ENCODE measurements around the gene ATP12A. TPM values are rescaled to one million over a fixed set of nuclear protein-coding genes. Genes with fewer than 3 reads are reported as not detected.

The ATP12A gene
- total and polyA plus RNA-seq, 2 of the 8 experiments (the other 6 are each of a cell fraction or from before 2014, with no cell fraction given), result 0.80 to 1.3 TPM

DNA sequence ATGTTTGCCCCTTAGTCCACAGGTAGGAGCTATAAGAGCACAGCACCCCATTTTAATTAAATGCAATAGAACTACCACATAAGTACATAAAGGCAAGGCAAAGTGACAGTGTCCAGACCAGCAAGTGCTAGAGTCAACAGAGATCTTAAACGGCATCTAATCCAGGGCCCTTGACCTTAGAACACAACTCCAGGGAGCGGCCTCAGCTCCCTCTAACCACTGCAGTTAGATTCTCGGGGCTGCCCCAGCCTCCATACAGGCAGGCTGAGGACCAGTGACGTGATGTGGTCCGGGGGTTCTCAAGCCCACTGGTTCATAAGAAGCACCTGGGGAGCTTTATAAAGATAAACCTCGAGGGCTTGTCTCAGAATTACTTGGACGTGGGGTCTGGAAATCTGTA, 10.0 kb upstream of the ATP12A start:
- no peak overlapping the region for H2BK120ac ChIP-seq (replicated peaks; ENCODE audit: low read depth, low read length)
- ChIA-PET CTCF (ENCODE audit: partially characterized antibody) (interaction anchor here (0.6 to 3.3 kb wide), 13 partner anchors 10 to 985 kb away, joined by 3 to 24 read pairs (median 4); no protein-coding TSS in a partner anchor), POLR2A (ENCODE audit: partially characterized antibody) (interaction anchor here (1.0 kb wide), 1 partner anchor 11 kb away, joined by 3 read pairs; no protein-coding TSS in a partner anchor)
- no peak overlapping the region for H2BK15ac ChIP-seq (ENCODE audit: low read length)
- no peaks in the 10 kb centered on the region for H3K36me3 ChIP-seq (ENCODE audit: control insufficient read depth in 2 of 4, insufficient read depth in 4 of 4, low read length in 3 of 4)
- no peaks in the 10 kb centered on the region for H3K9me3 ChIP-seq (ENCODE audit: insufficient read depth in 2 of 2, low read depth in 1 of 2, low read length in 1 of 2)
- FAIRE-seq (no peak), DNase-seq (ENCODE audit: low read depth in 1 of 2, low spot score in 2 of 2) (no peak)
- no peak overlapping the region for H3K4ac ChIP-seq (replicated peaks; ENCODE audit: insufficient read length, low read depth, low read length)
- no peak overlapping the region for H2BK20ac ChIP-seq (ENCODE audit: low read length)
- H2BK12ac ChIP-seq (ENCODE audit: low read depth, low read length), result no peak overlapping the region
- no peak overlapping the region for H3K4me3 ChIP-seq (ENCODE audit: extremely low read depth in 1 of 4, insufficient read depth in 2 of 4, low read depth in 3 of 4, low read length in 4 of 4)
- no peak overlapping the region for H4K8ac ChIP-seq (ENCODE audit: extremely low read depth, insufficient read depth, low read length)
- H3K14ac ChIP-seq (ENCODE audit: insufficient read length), result no peak overlapping the region
- H4K91ac ChIP-seq (replicated peaks; ENCODE audit: insufficient read length, low read length), result no peak overlapping the region
- no peak overlapping the region for H2AFZ ChIP-seq (ENCODE audit: low read length)
- H3K4me1 ChIP-seq (replicated peaks in 1 of 4; ENCODE audit: control insufficient read depth in 3 of 4, insufficient read depth in 4 of 4, low read length in 3 of 4), result peaks cover 0 to 4% (median under 1%) of the 10 kb centered on the region in 4 experiments; a peak in 2 of 7 replicates
- no peak overlapping the region for H4K5ac ChIP-seq (ENCODE audit: insufficient read length, low read depth, low read length)
- H3K23ac ChIP-seq (ENCODE audit: insufficient read length), result no peak overlapping the region
- no peak overlapping the region for H2BK5ac ChIP-seq (ENCODE audit: low read depth, low read length)
- H3K79me1 ChIP-seq (ENCODE audit: low read depth, low read length), result no peaks in the 10 kb centered on the region
- no peak overlapping the region for H3K4me2 ChIP-seq (ENCODE audit: insufficient read depth in 1 of 2, low read depth in 2 of 2, low read length in 2 of 2)
- H3K18ac ChIP-seq (ENCODE audit: extremely low read depth, low read length), result no peak overlapping the region
- no peak overlapping the region for H3K9ac ChIP-seq (replicated peaks in 1 of 4; ENCODE audit: extremely low read depth in 1 of 4, low read depth in 3 of 4, low read length in 3 of 4)
- no peak overlapping the region for H3K56ac ChIP-seq (replicated peaks; ENCODE audit: insufficient read length, low read depth, low read length)
- H3K27me3 ChIP-seq (replicated peaks in 1 of 4; ENCODE audit: control insufficient read depth in 3 of 4, extremely low read depth in 1 of 4, insufficient read depth in 3 of 4, low read length in 3 of 4), result no peaks in the 10 kb centered on the region
- peaks cover 3% of the 10 kb centered on the region; the same call in 1 of the 2 replicates for H3K23me2 ChIP-seq (ENCODE audit: low read depth, low read length)
- H2AK5ac ChIP-seq (ENCODE audit: low read depth, low read length), result no peak overlapping the region
- no peaks in the 10 kb centered on the region for H3K79me2 ChIP-seq (ENCODE audit: control insufficient read depth in 1 of 2, insufficient read depth in 2 of 2, low read length in 2 of 2)
- H4K20me1 ChIP-seq (replicated peaks in 1 of 2; ENCODE audit: control insufficient read depth in 1 of 2, insufficient read depth in 2 of 2, low read length in 2 of 2), result no peaks in the 10 kb centered on the region
- 68% methylated on average over 7 of the region's 7 CpGs; no CpG with 5 or more reads in 1 of the 2 experiments for WGBS, 2 experiments (ENCODE audit: extremely low coverage in 1 of 2, insufficient coverage in 1 of 2, insufficient read length in 1 of 2, insufficient replicate concordance in 2 of 2, low coverage in 1 of 2, low lambda C conversion rate in 2 of 2, missing lambda C conversion rate in 1 of 2)
- H3K27ac ChIP-seq (ENCODE audit: low read depth, low read length), result no peak overlapping the region
- no peak for TF ChIP-seq CTBP2 (IDR thresholded peaks at IDR 0.05; ENCODE audit: borderline replicate concordance, insufficient read depth, insufficient read length, low read length)
- TF ChIP-seq TBP (IDR thresholded peaks at IDR 0.05; ENCODE audit: low read depth, low read length), result no peak

Measured in H1 (cell line).